Neural crest cell (in vitro differentiated cells): ENCODE results near the gene FSTL4. TPM values are rescaled to one million over a fixed set of nuclear protein-coding genes. Genes with fewer than 3 reads are reported as not detected.

ENCODE experiments used
- DNase-seq: peaks from one replicate; pipeline ENCODE4 v3.0.0; 2021; ENCODE audit warnings: low read depth, mixed read lengths, low spot score
- H3K27ac Mint-ChIP-seq: one replicate; pipeline ENCODE4 v1.8.0; 2021; ENCODE audit warnings: mild to moderate bottlenecking, mixed read lengths; ENCODE audit not compliant: unreplicated experiment
- H3K27me3 Mint-ChIP-seq: 2 replicates; pipeline ENCODE4 v1.8.0; 2021; ENCODE audit warnings: low read depth, mild to moderate bottlenecking, mixed read lengths
- H3K36me3 Mint-ChIP-seq: 2 replicates; pipeline ENCODE4 v1.8.0; 2021; ENCODE audit warnings: low read depth, mild to moderate bottlenecking, mixed read lengths
- H3K4me1 Mint-ChIP-seq: 2 replicates; pipeline ENCODE4 v1.8.0; 2021; ENCODE audit warnings: mixed read lengths
- H3K4me3 Mint-ChIP-seq: one replicate; pipeline ENCODE4 v1.8.0; 2021; ENCODE audit warnings: mild to moderate bottlenecking, mixed read lengths
- H3K9me3 Mint-ChIP-seq: 2 replicates; pipeline ENCODE4 v1.8.0; 2021; ENCODE audit warnings: mixed read lengths
- CTCF ChIP-seq: fragments of 200-600 bp; sonication (generic); conservative IDR thresholded peaks from 2 replicates; pipeline ENCODE4 v1.5.0; 2021; ENCODE audit warnings: antibody characterized with exemption, mild to moderate bottlenecking
- total RNA-seq: library from RNA; stranded (reverse); gene quantifications from 2 replicates; pipeline ENCODE4 v1.2.1, GENCODE V29; 2021

The FSTL4 gene
- total RNA-seq, 1 donor from 2014 or later = 2.0 TPM

- Mint-ChIP-seq H3K27ac (no peak overlapping the region), H3K9me3 (no peaks in the 10 kb centered on the region), H3K36me3 (no peaks in the 10 kb centered on the region), H3K4me1 (no peaks in the 10 kb centered on the region), H3K27me3 (no peaks in the 10 kb centered on the region), H3K4me3 (no peak overlapping the region)
- TF ChIP-seq CTCF = no peak
- DNase-seq = no peak
Measured at GRCh38 chr5:133232435-133232834, 379.9 kb downstream of the FSTL4 start.

- H3K9me3 Mint-ChIP-seq = no peaks in the 10 kb centered on the region
- H3K4me3 Mint-ChIP-seq = no peak overlapping the region
- TF ChIP-seq CTCF = no peak
- peak overlapping the region; percentile 74 for H3K27ac Mint-ChIP-seq
- H3K27me3 Mint-ChIP-seq = no peaks in the 10 kb centered on the region
- H3K36me3 Mint-ChIP-seq = no peaks in the 10 kb centered on the region
- no peaks in the 10 kb centered on the region for H3K4me1 Mint-ChIP-seq
- DNase-seq = no peak
Measured at GRCh38 chr5:133232011-133232410, 380.3 kb downstream of the FSTL4 start.

- DNase-seq = no peak
- Mint-ChIP-seq H3K36me3 (no peaks in the 10 kb centered on the region), H3K27me3 (no peaks in the 10 kb centered on the region), H3K9me3 (no peaks in the 10 kb centered on the region), H3K4me1 (no peaks in the 10 kb centered on the region), H3K4me3 (no peak overlapping the region), H3K27ac (no peak overlapping the region)
- TF ChIP-seq CTCF = no peak
Measured at GRCh38 chr5:133230823-133231578, 381.3 kb downstream of the FSTL4 start.

- H3K4me1 Mint-ChIP-seq = no peaks in the 10 kb centered on the region
- no peak for TF ChIP-seq CTCF
- no peaks in the 10 kb centered on the region for H3K9me3 Mint-ChIP-seq
- no peak overlapping the region for H3K4me3 Mint-ChIP-seq
- no peaks in the 10 kb centered on the region for H3K36me3 Mint-ChIP-seq
- DNase-seq = no peak
- peak overlapping the region; percentile 19 for H3K27ac Mint-ChIP-seq
- no peaks in the 10 kb centered on the region for H3K27me3 Mint-ChIP-seq
Measured at GRCh38 chr5:133229931-133230664, 382.2 kb downstream of the FSTL4 start.

- Mint-ChIP-seq H3K4me3 (no peak overlapping the region), H3K9me3 (no peaks in the 10 kb centered on the region), H3K27ac (no peak overlapping the region), H3K27me3 (no peaks in the 10 kb centered on the region), H3K36me3 (no peaks in the 10 kb centered on the region), H3K4me1 (peaks cover under 1% of the 10 kb centered on the region)
- no peak for TF ChIP-seq CTCF
- DNase-seq = no peak
Measured at GRCh38 chr5:133228316-133228715, 384.0 kb downstream of the FSTL4 start.
